SJCRH30 (cell line): ENCODE results near the gene INTS1. TPM values are rescaled to one million over a fixed set of nuclear protein-coding genes. Genes with fewer than 3 reads are reported as not detected.
"Not testable (repeated sequence)": the region's sequence is repeated elsewhere in the genome, so short reads cannot be mapped to it uniquely, and the experiment has no call there.

ENCODE experiments used
- DNase-seq, 2 experiments: peaks; one replicate each; pipeline ENCODE4 v3.0.0-alpha.2; 2015 to 2020
- H3K27ac ChIP-seq: fragments of 250-450 bp; sonication (Bioruptor Pico); 2 replicates; pipeline ENCODE4 v1.5.1; 2020; ENCODE audit warnings: mild to moderate bottlenecking, moderate library complexity
- H3K27me3 ChIP-seq: fragments of 250-450 bp; sonication (Bioruptor Pico); 2 replicates; pipeline ENCODE4 v1.5.1; 2020; ENCODE audit warnings: mild to moderate bottlenecking, moderate library complexity
- H3K36me3 ChIP-seq: fragments of 250-450 bp; sonication (Bioruptor Pico); 2 replicates; pipeline ENCODE4 v1.5.1; 2020; ENCODE audit warnings: mild to moderate bottlenecking, moderate library complexity
- H3K4me1 ChIP-seq: fragments of 250-450 bp; sonication (Bioruptor Pico); 2 replicates; pipeline ENCODE4 v1.5.1; 2020; ENCODE audit warnings: mild to moderate bottlenecking, moderate library complexity
- H3K4me3 ChIP-seq: fragments of 250-450 bp; sonication (Bioruptor Pico); 2 replicates; pipeline ENCODE4 v1.5.1; 2020; ENCODE audit warnings: mild to moderate bottlenecking, moderate library complexity
- H3K9me3 ChIP-seq: fragments of 250-450 bp; sonication (Bioruptor Pico); replicated peaks from 2 replicates; pipeline ENCODE4 v1.5.1; 2020; ENCODE audit warnings: mild to moderate bottlenecking, moderate library complexity
- total RNA-seq: library from RNA; depleted of rRNA; stranded (reverse); fragments of >200 nt; shearing (Covaris generic); gene quantifications from 2 replicates; pipeline ENCODE4 v1.2.3, GENCODE V29; 2014

The INTS1 gene
- total RNA-seq, 1 experiment from 2014 or later, result 25.1 TPM

GRCh38 chr7:1530946-1531262 is 26.7 kb upstream of the INTS1 start:
- H3K27ac ChIP-seq, result no peak overlapping the region

GRCh38 chr7:1529383-1530116 is 25.4 kb upstream of the INTS1 start:
- Histone ChIP-seq H3K4me3 (no peak overlapping the region), H3K27ac (no peak overlapping the region), H3K9me3 (no peaks in the 10 kb centered on the region), H3K27me3 (no peaks in the 10 kb centered on the region), H3K36me3 (no peaks in the 10 kb centered on the region), H3K4me1 (peaks cover 11% of the 10 kb centered on the region; the same call in 1 of the 2 replicates)
- DNase-seq, result no peak

More at GRCh38 chr7:1530946-1531262, 26.7 kb upstream of the INTS1 start:
- Histone ChIP-seq H3K27me3 (no peaks in the 10 kb centered on the region), H3K4me1 (peaks cover 11% of the 10 kb centered on the region; the same call in 1 of the 2 replicates), H3K36me3 (no peaks in the 10 kb centered on the region), H3K9me3 (no peaks in the 10 kb centered on the region), H3K4me3 (no peak overlapping the region)
- no peak for DNase-seq

- H3K27me3 ChIP-seq, result no peaks in the 10 kb centered on the region
- H3K27ac ChIP-seq, result no peak overlapping the region
- H3K9me3 ChIP-seq, result no peaks in the 10 kb centered on the region
- no peaks in the 10 kb centered on the region for H3K4me1 ChIP-seq
- no peak for DNase-seq
- no peak overlapping the region for H3K4me3 ChIP-seq
- H3K36me3 ChIP-seq, result no peaks in the 10 kb centered on the region
Measured at GRCh38 chr7:1526271-1526754, 22.1 kb upstream of the INTS1 start.

GRCh38 chr7:1525409-1525808 is 21.2 kb upstream of the INTS1 start:
- DNase-seq, result no peak
- H3K36me3 ChIP-seq, result no peaks in the 10 kb centered on the region
- H3K27me3 ChIP-seq, result no peaks in the 10 kb centered on the region
- H3K4me1 ChIP-seq, result no peaks in the 10 kb centered on the region
- H3K27ac ChIP-seq, result no peak overlapping the region
- H3K4me3 ChIP-seq, result no peak overlapping the region
- H3K9me3 ChIP-seq, result no peaks in the 10 kb centered on the region

- DNase-seq, result no peak
- H3K4me1 ChIP-seq, result no peaks in the 10 kb centered on the region
- H3K9me3 ChIP-seq, result no peaks in the 10 kb centered on the region
- no peak overlapping the region for H3K4me3 ChIP-seq
- H3K27me3 ChIP-seq, result no peaks in the 10 kb centered on the region
- H3K36me3 ChIP-seq, result no peaks in the 10 kb centered on the region
- no peak overlapping the region for H3K27ac ChIP-seq
Measured at GRCh38 chr7:1523844-1524243, 19.7 kb upstream of the INTS1 start.

- no peak overlapping the region for H3K4me3 ChIP-seq
- no peaks in the 10 kb centered on the region for H3K4me1 ChIP-seq
- H3K9me3 ChIP-seq, result no peaks in the 10 kb centered on the region
- no peak for DNase-seq
- no peak overlapping the region for H3K27ac ChIP-seq
- H3K36me3 ChIP-seq, result no peaks in the 10 kb centered on the region
- no peaks in the 10 kb centered on the region for H3K27me3 ChIP-seq
Measured at GRCh38 chr7:1523208-1523607, 19.0 kb upstream of the INTS1 start.

- H3K4me3 ChIP-seq, result no peak overlapping the region
- H3K9me3 ChIP-seq, result no peaks in the 10 kb centered on the region
- no peak for DNase-seq
- H3K27me3 ChIP-seq, result no peaks in the 10 kb centered on the region
- no peaks in the 10 kb centered on the region for H3K36me3 ChIP-seq
- no peak overlapping the region for H3K27ac ChIP-seq
- no peaks in the 10 kb centered on the region for H3K4me1 ChIP-seq
Measured at GRCh38 chr7:1521456-1521855, 17.3 kb upstream of the INTS1 start.

GRCh38 chr7:1520539-1521234 is 16.5 kb upstream of the INTS1 start:
- no peaks in the 10 kb centered on the region for H3K4me1 ChIP-seq
- DNase-seq, result no peak
- H3K27me3 ChIP-seq, result no peaks in the 10 kb centered on the region
- no peaks in the 10 kb centered on the region for H3K36me3 ChIP-seq
- H3K4me3 ChIP-seq, result no peak overlapping the region
- H3K27ac ChIP-seq, result no peak overlapping the region
- H3K9me3 ChIP-seq, result no peaks in the 10 kb centered on the region

GRCh38 chr7:1519322-1519922 is 15.2 kb upstream of the INTS1 start:
- H3K4me1 ChIP-seq, H3K36me3 ChIP-seq, H3K4me3 ChIP-seq, H3K9me3 ChIP-seq, DNase-seq, H3K27ac ChIP-seq, H3K27me3 ChIP-seq: not testable (repeated sequence)

- DNase-seq, result no peak
- no peaks in the 10 kb centered on the region for H3K4me1 ChIP-seq
- no peak overlapping the region for H3K27ac ChIP-seq
- H3K9me3 ChIP-seq, result no peaks in the 10 kb centered on the region
- no peaks in the 10 kb centered on the region for H3K36me3 ChIP-seq
- no peaks in the 10 kb centered on the region for H3K27me3 ChIP-seq
- no peak overlapping the region for H3K4me3 ChIP-seq
Measured at GRCh38 chr7:1516586-1517251, 12.5 kb upstream of the INTS1 start.

GRCh38 chr7:1515509-1515967 is 11.3 kb upstream of the INTS1 start:
- H3K27me3 ChIP-seq, DNase-seq, H3K4me1 ChIP-seq, H3K9me3 ChIP-seq, H3K36me3 ChIP-seq, H3K27ac ChIP-seq, H3K4me3 ChIP-seq: not testable (repeated sequence)

- no peak overlapping the region for H3K27ac ChIP-seq
- DNase-seq, result no peak
- no peak overlapping the region for H3K4me3 ChIP-seq
- H3K27me3 ChIP-seq, result no peaks in the 10 kb centered on the region
- 0 out of 2 replicates have a peak, but pooled peaks cover 3% of the 10 kb centered on the region for H3K4me1 ChIP-seq
- no peaks in the 10 kb centered on the region for H3K36me3 ChIP-seq
- H3K9me3 ChIP-seq, result no peaks in the 10 kb centered on the region
Measured at GRCh38 chr7:1514995-1515401, 10.8 kb upstream of the INTS1 start.

GRCh38 chr7:1514407-1514806 is 10.2 kb upstream of the INTS1 start:
- no peak for DNase-seq
- Histone ChIP-seq H3K9me3 (no peaks in the 10 kb centered on the region), H3K27me3 (no peaks in the 10 kb centered on the region), H3K27ac (no peak overlapping the region), H3K4me3 (no peak overlapping the region), H3K36me3 (no peaks in the 10 kb centered on the region), H3K4me1 (0 out of 2 replicates have a peak, but pooled peaks cover 3% of the 10 kb centered on the region)

- no peak for DNase-seq
- no peak overlapping the region for H3K4me3 ChIP-seq
- no peaks in the 10 kb centered on the region for H3K9me3 ChIP-seq
Measured at GRCh38 chr7:1513657-1514095, 9.5 kb upstream of the INTS1 start.

More at GRCh38 chr7:1513657-1514095, 9.5 kb upstream of the INTS1 start:
- Histone ChIP-seq H3K27ac (no peak overlapping the region), H3K36me3 (no peaks in the 10 kb centered on the region), H3K27me3 (no peaks in the 10 kb centered on the region), H3K4me1 (0 out of 2 replicates have a peak, but pooled peaks cover 3% of the 10 kb centered on the region)
